Neural crest cell (in vitro differentiated cells): ENCODE results near the gene CYREN. TPM values are rescaled to one million over a fixed set of nuclear protein-coding genes. Genes with fewer than 3 reads are reported as not detected.

ENCODE experiments used
- DNase-seq: peaks from one replicate; pipeline ENCODE4 v3.0.0; 2021; ENCODE audit warnings: low read depth, mixed read lengths, low spot score
- H3K27ac Mint-ChIP-seq: one replicate; pipeline ENCODE4 v1.8.0; 2021; ENCODE audit warnings: mild to moderate bottlenecking, mixed read lengths; ENCODE audit not compliant: unreplicated experiment
- H3K27me3 Mint-ChIP-seq: 2 replicates; pipeline ENCODE4 v1.8.0; 2021; ENCODE audit warnings: low read depth, mild to moderate bottlenecking, mixed read lengths
- H3K36me3 Mint-ChIP-seq: 2 replicates; pipeline ENCODE4 v1.8.0; 2021; ENCODE audit warnings: low read depth, mild to moderate bottlenecking, mixed read lengths
- H3K4me1 Mint-ChIP-seq: 2 replicates; pipeline ENCODE4 v1.8.0; 2021; ENCODE audit warnings: mixed read lengths
- H3K4me3 Mint-ChIP-seq: one replicate; pipeline ENCODE4 v1.8.0; 2021; ENCODE audit warnings: mild to moderate bottlenecking, mixed read lengths
- H3K9me3 Mint-ChIP-seq: 2 replicates; pipeline ENCODE4 v1.8.0; 2021; ENCODE audit warnings: mixed read lengths
- CTCF ChIP-seq: fragments of 200-600 bp; sonication (generic); conservative IDR thresholded peaks from 2 replicates; pipeline ENCODE4 v1.5.0; 2021; ENCODE audit warnings: antibody characterized with exemption, mild to moderate bottlenecking
- total RNA-seq: library from RNA; stranded (reverse); gene quantifications from 2 replicates; pipeline ENCODE4 v1.2.1, GENCODE V29; 2021

CYREN gene
- total RNA-seq, 1 donor from 2014 or later = 75.5 TPM

GRCh38 chr7:135185471-135186260, 15.2 kb upstream of the CYREN start:
- Mint-ChIP-seq H3K4me3 (no peak overlapping the region), H3K9me3 (peaks cover 12% of the 10 kb centered on the region), H3K4me1 (no peaks in the 10 kb centered on the region), H3K36me3 (peaks cover 35% of the 10 kb centered on the region), H3K27ac (no peak overlapping the region), H3K27me3 (no peaks in the 10 kb centered on the region)
- no peak for TF ChIP-seq CTCF
- no peak for DNase-seq

- Mint-ChIP-seq H3K36me3 (peaks cover 44% of the 10 kb centered on the region), H3K4me1 (no peaks in the 10 kb centered on the region), H3K27me3 (no peaks in the 10 kb centered on the region), H3K4me3 (no peak overlapping the region), H3K27ac (no peak overlapping the region), H3K9me3 (peaks cover 18% of the 10 kb centered on the region)
- TF ChIP-seq CTCF = no peak
- DNase-seq = no peak
Observed at GRCh38 chr7:135184254-135184841, 13.8 kb upstream of the CYREN start.

DNA sequence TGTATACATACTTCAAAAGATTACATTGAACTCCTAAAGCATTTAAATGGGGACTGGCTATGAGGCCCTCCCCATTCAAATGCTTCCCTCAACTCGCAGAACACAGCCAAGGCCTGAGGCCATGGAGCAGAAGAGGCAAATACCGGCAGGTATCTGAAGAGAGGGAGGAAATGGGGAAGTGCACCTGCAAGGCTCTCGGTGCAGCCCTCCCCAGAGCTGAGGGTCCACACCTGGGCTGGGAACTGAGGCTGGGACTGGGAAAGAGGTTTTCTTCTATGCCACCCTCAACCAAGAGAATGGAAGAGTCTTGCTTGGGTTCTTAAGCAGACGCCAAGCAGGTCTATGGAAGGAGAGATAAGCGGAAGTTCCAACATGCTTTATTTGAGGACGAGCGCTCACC, 13.0 kb upstream of the CYREN start:
- no peak for DNase-seq
- no peak for TF ChIP-seq CTCF
- Mint-ChIP-seq H3K9me3 (peaks cover 18% of the 10 kb centered on the region), H3K27me3 (no peaks in the 10 kb centered on the region), H3K36me3 (peaks cover 51% of the 10 kb centered on the region), H3K4me3 (no peak overlapping the region), H3K27ac (no peak overlapping the region), H3K4me1 (no peaks in the 10 kb centered on the region)

- Mint-ChIP-seq H3K4me1 (peaks cover 5% of the 10 kb centered on the region), H3K4me3 (no peak overlapping the region), H3K9me3 (peaks cover 18% of the 10 kb centered on the region), H3K27me3 (no peaks in the 10 kb centered on the region), H3K36me3 (peaks cover 51% of the 10 kb centered on the region), H3K27ac (no peak overlapping the region)
- DNase-seq = no peak
- TF ChIP-seq CTCF = no peak
Observed at GRCh38 chr7:135181929-135182678, 11.6 kb upstream of the CYREN start.

DNA sequence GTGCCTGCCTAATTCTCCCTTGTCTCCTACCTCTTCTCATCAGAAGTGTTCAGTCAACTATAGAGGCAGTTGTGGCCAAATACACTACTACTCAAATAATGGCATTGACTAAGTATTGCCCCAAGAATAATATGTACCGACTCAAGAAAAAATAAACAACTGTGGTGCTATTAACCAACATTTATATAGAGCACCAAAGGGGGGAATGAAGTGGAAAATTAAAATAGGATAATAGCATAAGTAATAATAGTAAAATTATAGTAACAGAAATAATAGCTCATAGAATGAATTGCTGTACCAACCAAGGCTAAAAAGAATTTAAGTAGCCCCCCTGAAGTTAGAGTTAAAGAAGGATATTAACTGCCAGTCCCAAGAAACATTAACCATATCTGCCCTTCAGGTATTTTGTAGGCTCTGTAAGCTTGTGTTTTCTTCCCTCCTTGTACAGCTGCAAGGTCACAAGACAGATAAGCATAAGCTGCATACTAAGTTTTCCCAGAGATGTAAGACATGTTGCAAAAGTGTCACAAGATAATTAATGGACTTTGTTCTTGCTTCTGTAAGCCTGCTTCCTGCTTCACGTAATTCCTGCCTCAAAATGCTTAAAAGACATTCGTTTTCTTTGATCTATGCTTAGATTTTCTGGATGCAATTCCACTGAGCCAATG, 10.9 kb upstream of the CYREN start:
- peaks cover 5% of the 10 kb centered on the region for H3K4me1 Mint-ChIP-seq
- no peak overlapping the region for H3K27ac Mint-ChIP-seq
- no peak for TF ChIP-seq CTCF
- H3K4me3 Mint-ChIP-seq = no peak overlapping the region
- peaks cover 51% of the 10 kb centered on the region for H3K36me3 Mint-ChIP-seq
- H3K27me3 Mint-ChIP-seq = no peaks in the 10 kb centered on the region
- peaks cover 18% of the 10 kb centered on the region for H3K9me3 Mint-ChIP-seq
- no peak for DNase-seq
